SU-DHL-6 (cell line): ENCODE measurements around the gene SETD5.

Source experiments
- CTCF ChIP-seq: fragments of 200-600 bp; sonication (generic); IDR thresholded peaks from one replicate; pipeline ENCODE4 v1.5.1; 2017; ENCODE audit warnings: antibody characterized with exemption, mild to moderate bottlenecking, low read length, moderate library complexity; ENCODE audit not compliant: insufficient read depth, poor library complexity, severe bottlenecking
- EZH2phosphoT487 ChIP-seq: fragments of 200-600 bp; sonication (generic), shearing (Covaris generic); conservative IDR thresholded peaks from 2 replicates; pipeline ENCODE4 v1.6.1; 2018; ENCODE audit warnings: mild to moderate bottlenecking, antibody characterized with exemption, low read length, moderate library complexity, mixed read lengths

GRCh38 chr3:9496893-9497292 is 99.5 kb downstream of the SETD5 start:
- TF ChIP-seq CTCF (no peak), EZH2phosphoT487 (no peak)
